HG03469 (cell line): ENCODE data around the gene DDRGK1.

Experiments used
- ATAC-seq: cut with Tn5 transposase; IDR thresholded peaks from one replicate; pipeline ENCODE4 v1.9.1; 2021; ENCODE audit warnings: mild to moderate bottlenecking, moderate library complexity, moderate number of reproducible peaks; ENCODE audit not compliant: unreplicated experiment

DDRGK1 gene

GRCh38 chr20:3235666-3236324 lies 31.3 kb upstream of the DDRGK1 start:
- no peak for ATAC-seq

- ATAC-seq, result no peak
Measured at GRCh38 chr20:3233991-3234498, 29.6 kb upstream of the DDRGK1 start.

GRCh38 chr20:3233131-3233990 lies 28.9 kb upstream of the DDRGK1 start:
- ATAC-seq, result no peak

- no peak for ATAC-seq
Measured at GRCh38 chr20:3231889-3232588, 27.6 kb upstream of the DDRGK1 start.

- no peak for ATAC-seq
Measured at GRCh38 chr20:3231116-3231515, 26.6 kb upstream of the DDRGK1 start.

- no peak for ATAC-seq
Measured at GRCh38 chr20:3229798-3230197, 25.3 kb upstream of the DDRGK1 start.

- ATAC-seq, result no peak
Measured at GRCh38 chr20:3229158-3229557, 24.7 kb upstream of the DDRGK1 start.

- ATAC-seq, result no peak
Measured at GRCh38 chr20:3228750-3229032, 24.2 kb upstream of the DDRGK1 start.

- ATAC-seq, result no peak
Measured at GRCh38 chr20:3227936-3228749, 23.7 kb upstream of the DDRGK1 start.

- no peak for ATAC-seq
Measured at GRCh38 chr20:3227506-3227905, 23.0 kb upstream of the DDRGK1 start.

GRCh38 chr20:3226864-3227263 lies 22.4 kb upstream of the DDRGK1 start:
- no peak for ATAC-seq

GRCh38 chr20:3226093-3226492 lies 21.6 kb upstream of the DDRGK1 start:
- ATAC-seq, result no peak

- no peak for ATAC-seq
Measured at GRCh38 chr20:3224681-3225421, 20.4 kb upstream of the DDRGK1 start.

GRCh38 chr20:3223994-3224680 lies 19.7 kb upstream of the DDRGK1 start:
- ATAC-seq, result no peak

GRCh38 chr20:3223651-3223993 lies 19.1 kb upstream of the DDRGK1 start:
- no peak for ATAC-seq

GRCh38 chr20:3222635-3223600 lies 18.4 kb upstream of the DDRGK1 start:
- no peak for ATAC-seq

- no peak for ATAC-seq
Measured at GRCh38 chr20:3221398-3222226, 17.1 kb upstream of the DDRGK1 start.
